HepG2 (cell line): Measurements from ENCODE around the gene SFTA2. TPM values are rescaled to one million over a fixed set of nuclear protein-coding genes. Genes with fewer than 3 reads are reported as not detected.
A peak's percentile ranks its signal among the peaks of the same experiment; 100 is the strongest.

Experiments
- CERS6 ChIP-seq: sonication (generic); formaldehyde crosslinking; IDR thresholded peaks from 2 replicates; pipeline ENCODE4 v1.5.0; 2020; ENCODE audit warnings: missing genetic modification reagents
- ELF3 ChIP-seq: IDR thresholded peaks from 2 replicates; pipeline ENCODE4 v1.6.1; 2016; ENCODE audit warnings: missing genetic modification reagents, missing compliant biosample characterization
- ERF ChIP-seq: IDR thresholded peaks from 2 replicates; pipeline ENCODE4 v1.6.1; 2018; ENCODE audit warnings: missing biosample characterization, missing genetic modification reagents
- HDAC6 ChIP-seq: fragments of 200-600 bp; sonication (generic); IDR thresholded peaks from 2 replicates; pipeline ENCODE4 v1.7.0; 2017; ENCODE audit warnings: mild to moderate bottlenecking, antibody characterized with exemption, low read length, low read depth
- KDM2A ChIP-seq: sonication (generic); formaldehyde crosslinking; IDR thresholded peaks from 2 replicates; pipeline ENCODE4 v1.4.0; 2020; ENCODE audit warnings: low read depth, missing genetic modification reagents, borderline replicate concordance
- MAF1 ChIP-seq: sonication (generic); formaldehyde crosslinking; IDR thresholded peaks from 2 replicates; pipeline ENCODE4 v1.5.0; 2020; ENCODE audit warnings: missing genetic modification reagents, borderline replicate concordance
- NRL ChIP-seq: sonication (generic); formaldehyde crosslinking; IDR thresholded peaks from 2 replicates; pipeline ENCODE4 v1.5.0; 2020; ENCODE audit warnings: missing genetic modification reagents, mild to moderate bottlenecking, moderate library complexity, borderline replicate concordance
- POLR2G ChIP-seq: fragments of 200-400 bp; formaldehyde crosslinking; IDR thresholded peaks from 2 replicates; pipeline ENCODE4 v1.6.1; 2018; ENCODE audit warnings: mild to moderate bottlenecking, low read depth, low read length, moderate library complexity
- USF2 ChIP-seq, 2 experiments: sonication (generic) in 1 of 2; formaldehyde crosslinking in 1 of 2; IDR thresholded peaks; 2 replicates each; pipeline versions ENCODE4 v1.5.1 to v1.6.1; 2011 to 2020; ENCODE audit warnings: borderline replicate concordance in 1 of 2, low read depth in 1 of 2, low read length in 1 of 2, mild to moderate bottlenecking in 1 of 2, missing genetic modification reagents in 1 of 2, moderate library complexity in 1 of 2
- ZIK1 ChIP-seq: sonication (generic); formaldehyde crosslinking; IDR thresholded peaks from 2 replicates; pipeline ENCODE4 v1.5.0; 2020; ENCODE audit warnings: mild to moderate bottlenecking, low read depth, missing genetic modification reagents, borderline replicate concordance
- ZNF263 ChIP-seq: sonication (generic); formaldehyde crosslinking; IDR thresholded peaks from 2 replicates; pipeline ENCODE4 v1.4.0; 2020; ENCODE audit warnings: missing genetic modification reagents
- ZNF362 ChIP-seq: sonication (generic); formaldehyde crosslinking; IDR thresholded peaks from 2 replicates; pipeline ENCODE4 v1.4.0; 2020; ENCODE audit warnings: missing genetic modification reagents, mild to moderate bottlenecking, borderline replicate concordance
- ZNF414 ChIP-seq: sonication (generic); formaldehyde crosslinking; IDR thresholded peaks from 2 replicates; pipeline ENCODE4 v1.5.0; 2020; ENCODE audit warnings: missing genetic modification reagents
- ZNF772 ChIP-seq: sonication (generic); formaldehyde crosslinking; IDR thresholded peaks from 2 replicates; pipeline ENCODE4 v1.5.0; 2020; ENCODE audit warnings: mild to moderate bottlenecking, missing genetic modification reagents
- ZNF777 ChIP-seq: sonication (generic); formaldehyde crosslinking; IDR thresholded peaks from 2 replicates; pipeline ENCODE4 v1.4.0; 2020; ENCODE audit warnings: missing genetic modification reagents
- ZNF891 ChIP-seq: sonication (generic); formaldehyde crosslinking; IDR thresholded peaks from 2 replicates; pipeline ENCODE4 v1.5.0; 2020; ENCODE audit warnings: mild to moderate bottlenecking, missing genetic modification reagents
- polyA plus RNA-seq, 8 experiments: library from polyadenylated mRNA; depleted of rRNA in 3 of 8; stranded (reverse) in 7 of 8; unstranded in 1 of 8; fragments of >200 nt; fragmentation: Illumina TruSeq in 4 of 8; extraction: Trizol in 4 of 8; gene quantifications; 2 replicates each; pipeline versions ENCODE4 v1.2.1 to v1.2.3, GENCODE V29; 2011 to 2016; ENCODE audit warnings: low read depth in 4 of 8, missing spikeins in 1 of 8, mixed read lengths in 1 of 8; ENCODE audit not compliant: insufficient read depth in 1 of 8
- total RNA-seq, 5 experiments: library from RNA; depleted of rRNA; stranded (reverse); fragments of >200 nt; fragmentation: Illumina TruSeq; extraction: Trizol; gene quantifications; 2 replicates each; pipeline ENCODE4 v1.2.3, GENCODE V29; 2016; ENCODE audit warnings: low read depth in 1 of 5
- TF ChIP-seq, protein P1 (sequence below): sonication (generic); formaldehyde crosslinking; IDR thresholded peaks from 2 replicates; pipeline ENCODE4 v1.4.0; 2020; ENCODE audit warnings: missing genetic modification reagents
- TF ChIP-seq, protein P2 (sequence below): sonication (generic); formaldehyde crosslinking; IDR thresholded peaks from 2 replicates; pipeline ENCODE4 v1.5.1; 2020; ENCODE audit warnings: mild to moderate bottlenecking, missing genetic modification reagents, moderate library complexity

SFTA2 gene
- total and polyA plus RNA-seq, 2 of the 13 experiments (the other 11 are each of a cell fraction or from before 2014, with no cell fraction given) = not detected

GRCh38 chr6:30915591-30915946 lies 16.4 kb downstream of the SFTA2 start (continued):
- TF ChIP-seq HDAC6 = no peak
- TF ChIP-seq ZNF777 (CRISPR knock-in tag) = no peak
- TF ChIP-seq ERF = peak; percentile 33; the same call in 1 of the 2 replicates
- TF ChIP-seq POLR2G = no peak
- TF ChIP-seq KDM2A (CRISPR knock-in tag) = no peak
- peak; percentile 60; the same call in 1 of the 2 replicates for TF ChIP-seq ZNF772 (CRISPR knock-in tag)
- TF ChIP-seq, protein P1, sequence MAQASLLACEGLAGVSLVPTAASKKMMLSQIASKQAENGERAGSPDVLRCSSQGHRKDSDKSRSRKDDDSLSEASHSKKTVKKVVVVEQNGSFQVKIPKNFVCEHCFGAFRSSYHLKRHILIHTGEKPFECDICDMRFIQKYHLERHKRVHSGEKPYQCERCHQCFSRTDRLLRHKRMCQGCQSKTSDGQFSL (CRISPR knock-in tag) = no peak
- TF ChIP-seq MAF1 (CRISPR knock-in tag) = no peak
- TF ChIP-seq NRL (CRISPR knock-in tag) = peak; percentile 33; the same call in 1 of the 2 replicates
- no peak for TF ChIP-seq USF2 (IDR thresholded peaks at IDR 0.05; ENCODE audit: low read depth, low read length)
- TF ChIP-seq USF2 (CRISPR knock-in tag; IDR thresholded peaks at IDR 0.05; ENCODE audit: borderline replicate concordance) = no peak
- TF ChIP-seq ELF3 (CRISPR knock-in tag) = 0 out of 2 replicates have a peak, but pooled peaks have one; percentile 32
- TF ChIP-seq CERS6 (CRISPR knock-in tag) = no peak
- TF ChIP-seq ZNF891 (CRISPR knock-in tag) = 0 out of 2 replicates have a peak, but pooled peaks have one; percentile 59
- no peak for TF ChIP-seq ZNF263 (CRISPR knock-in tag)
- TF ChIP-seq ZIK1 = no peak
- no peak for TF ChIP-seq ZNF414
- peak; percentile 85 for TF ChIP-seq ZNF362
- TF ChIP-seq, protein P2, sequence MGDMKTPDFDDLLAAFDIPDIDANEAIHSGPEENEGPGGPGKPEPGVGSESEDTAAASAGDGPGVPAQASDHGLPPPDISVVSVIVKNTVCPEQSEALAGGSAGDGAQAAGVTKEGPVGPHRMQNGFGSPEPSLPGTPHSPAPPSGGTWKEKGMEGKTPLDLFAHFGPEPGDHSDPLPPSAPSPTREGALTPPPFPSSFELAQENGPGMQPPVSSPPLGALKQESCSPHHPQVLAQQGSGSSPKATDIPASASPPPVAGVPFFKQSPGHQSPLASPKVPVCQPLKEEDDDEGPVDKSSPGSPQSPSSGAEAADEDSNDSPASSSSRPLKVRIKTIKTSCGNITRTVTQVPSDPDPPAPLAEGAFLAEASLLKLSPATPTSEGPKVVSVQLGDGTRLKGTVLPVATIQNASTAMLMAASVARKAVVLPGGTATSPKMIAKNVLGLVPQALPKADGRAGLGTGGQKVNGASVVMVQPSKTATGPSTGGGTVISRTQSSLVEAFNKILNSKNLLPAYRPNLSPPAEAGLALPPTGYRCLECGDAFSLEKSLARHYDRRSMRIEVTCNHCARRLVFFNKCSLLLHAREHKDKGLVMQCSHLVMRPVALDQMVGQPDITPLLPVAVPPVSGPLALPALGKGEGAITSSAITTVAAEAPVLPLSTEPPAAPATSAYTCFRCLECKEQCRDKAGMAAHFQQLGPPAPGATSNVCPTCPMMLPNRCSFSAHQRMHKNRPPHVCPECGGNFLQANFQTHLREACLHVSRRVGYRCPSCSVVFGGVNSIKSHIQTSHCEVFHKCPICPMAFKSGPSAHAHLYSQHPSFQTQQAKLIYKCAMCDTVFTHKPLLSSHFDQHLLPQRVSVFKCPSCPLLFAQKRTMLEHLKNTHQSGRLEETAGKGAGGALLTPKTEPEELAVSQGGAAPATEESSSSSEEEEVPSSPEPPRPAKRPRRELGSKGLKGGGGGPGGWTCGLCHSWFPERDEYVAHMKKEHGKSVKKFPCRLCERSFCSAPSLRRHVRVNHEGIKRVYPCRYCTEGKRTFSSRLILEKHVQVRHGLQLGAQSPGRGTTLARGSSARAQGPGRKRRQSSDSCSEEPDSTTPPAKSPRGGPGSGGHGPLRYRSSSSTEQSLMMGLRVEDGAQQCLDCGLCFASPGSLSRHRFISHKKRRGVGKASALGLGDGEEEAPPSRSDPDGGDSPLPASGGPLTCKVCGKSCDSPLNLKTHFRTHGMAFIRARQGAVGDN (CRISPR knock-in tag) = peak; percentile 32; the same call in 1 of the 2 replicates
